IPS-18c (cell line): ENCODE results near the gene CMIP.

Source experiments
- H3K4me3 ChIP-seq: 2 replicates; pipeline ENCODE4 v1.7.0; 2013; ENCODE audit warnings: low read depth, mild to moderate bottlenecking, low read length, moderate library complexity; ENCODE audit not compliant: insufficient read depth
- H3K9me3 ChIP-seq: one replicate; pipeline ENCODE4 v1.6.1; 2013; ENCODE audit warnings: mild to moderate bottlenecking, low read length, moderate library complexity; ENCODE audit not compliant: control insufficient read depth, insufficient read depth

CMIP gene

DNA sequence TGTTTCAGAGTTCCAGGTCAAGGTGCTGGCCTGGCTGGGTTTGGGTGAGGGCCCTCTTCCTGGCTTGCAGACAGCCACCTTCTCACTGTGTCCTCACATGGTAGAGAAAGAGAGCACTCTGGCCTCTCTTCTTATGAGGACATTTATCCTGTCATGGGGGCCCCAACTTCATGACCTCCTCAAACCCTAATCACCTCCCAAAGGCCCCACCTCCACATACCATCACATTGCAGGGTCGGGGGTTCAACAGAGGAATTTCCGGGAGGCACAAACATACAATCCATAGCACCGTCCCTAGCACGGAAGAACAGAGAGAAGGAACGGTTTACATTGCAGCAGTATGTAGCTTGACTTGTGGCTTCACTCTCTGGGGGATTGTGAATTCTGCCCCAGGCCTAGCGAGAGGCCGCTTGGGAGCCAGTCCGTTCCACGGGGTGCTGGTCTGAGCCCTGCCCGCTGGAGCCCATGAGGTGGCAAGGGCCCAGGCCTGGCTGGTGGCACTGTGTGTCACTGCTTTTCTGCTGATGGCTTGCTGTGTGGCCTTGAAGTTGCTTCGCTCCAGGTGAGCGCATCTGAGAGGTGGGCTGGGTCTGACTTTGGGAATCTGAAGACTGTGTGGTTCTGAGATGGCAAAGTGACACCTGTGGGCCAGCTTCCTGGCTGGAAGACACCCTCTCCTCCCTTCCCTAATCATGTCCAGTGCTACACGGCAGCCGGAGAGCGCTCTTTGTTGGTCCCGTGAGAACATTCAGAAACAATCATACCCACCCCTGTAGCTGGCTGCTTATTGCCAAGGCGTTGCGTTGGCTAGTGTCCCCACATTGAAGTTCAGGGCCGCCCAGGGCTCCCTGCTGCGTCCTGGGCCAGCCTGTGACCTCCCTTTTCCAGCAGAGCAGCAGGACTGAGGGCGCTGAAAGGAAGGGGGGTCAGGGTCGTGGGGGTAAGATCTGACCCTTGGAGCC is 98.3 kb downstream of the CMIP start:
- Histone ChIP-seq H3K9me3 (no peaks in the 10 kb centered on the region), H3K4me3 (no peak overlapping the region)

DNA sequence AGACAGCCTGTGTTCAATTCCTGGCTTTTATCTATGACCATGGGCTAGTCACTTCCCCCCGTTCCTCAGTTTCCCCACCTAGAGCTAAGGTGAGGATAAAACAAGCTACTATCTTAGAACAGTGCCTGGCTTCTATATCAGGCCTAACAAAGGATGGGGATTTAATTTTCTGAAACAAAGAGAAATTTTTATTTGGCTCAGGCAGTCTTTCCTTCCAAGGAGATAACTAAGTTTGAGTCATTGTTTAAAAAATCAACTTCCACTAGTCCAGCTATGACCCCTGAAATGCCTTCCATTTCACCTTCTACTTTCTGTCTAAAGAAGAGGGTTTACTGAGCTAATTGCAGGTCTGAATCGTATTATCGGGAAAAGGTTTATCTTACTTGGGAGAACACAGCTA is 99.0 kb downstream of the CMIP start:
- H3K4me3 ChIP-seq = no peak overlapping the region
- H3K9me3 ChIP-seq = no peaks in the 10 kb centered on the region

DNA sequence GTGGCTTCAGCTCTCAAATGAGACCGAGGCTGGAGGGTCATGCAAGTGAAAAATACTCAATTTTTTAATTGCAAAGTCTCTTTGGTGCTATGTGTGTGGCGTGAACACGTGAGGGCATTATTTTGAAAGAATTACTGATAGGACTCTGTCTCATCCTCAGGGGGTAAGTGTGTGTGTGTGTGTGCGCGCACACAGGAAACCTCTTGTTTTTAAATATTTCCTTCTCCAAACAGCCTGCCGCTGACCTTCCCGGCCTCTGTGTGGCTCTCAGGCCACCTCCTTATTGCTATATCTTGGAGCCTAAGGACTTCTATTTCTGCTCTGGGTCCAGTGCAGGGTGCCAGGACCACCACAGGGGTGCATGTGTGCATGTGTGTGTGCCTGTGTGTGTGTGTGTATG is 99.7 kb downstream of the CMIP start:
- H3K9me3 ChIP-seq = no peaks in the 10 kb centered on the region
- no peak overlapping the region for H3K4me3 ChIP-seq

DNA sequence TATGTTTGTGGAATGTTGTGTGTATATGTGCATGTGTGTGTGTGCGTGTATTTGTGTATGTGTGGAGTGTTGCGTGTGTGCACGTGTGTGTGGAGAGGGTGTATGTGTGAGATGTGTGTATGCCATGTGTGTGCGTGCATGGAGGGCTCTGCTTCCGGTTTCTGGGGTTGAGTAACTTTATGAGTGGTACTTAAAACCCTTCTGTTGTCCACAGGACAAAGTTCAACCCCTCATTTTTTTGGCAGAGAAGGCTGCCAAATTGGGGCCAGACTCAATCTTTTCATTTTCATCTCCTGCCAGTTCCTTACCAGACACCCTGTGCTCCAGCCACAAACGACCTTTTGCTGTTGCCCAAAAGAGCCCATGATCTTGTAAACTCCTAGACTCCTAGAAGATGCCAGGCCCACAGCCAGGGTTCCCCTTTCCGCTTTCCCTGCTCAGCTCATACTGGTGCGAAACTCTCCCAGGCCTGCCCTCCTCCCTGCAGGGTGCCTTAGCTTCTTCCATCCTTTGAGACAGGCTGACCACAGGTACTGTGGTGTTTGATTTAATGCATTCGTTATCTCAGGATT is 100.2 kb downstream of the CMIP start:
- no peaks in the 10 kb centered on the region for H3K9me3 ChIP-seq
- no peak overlapping the region for H3K4me3 ChIP-seq

DNA sequence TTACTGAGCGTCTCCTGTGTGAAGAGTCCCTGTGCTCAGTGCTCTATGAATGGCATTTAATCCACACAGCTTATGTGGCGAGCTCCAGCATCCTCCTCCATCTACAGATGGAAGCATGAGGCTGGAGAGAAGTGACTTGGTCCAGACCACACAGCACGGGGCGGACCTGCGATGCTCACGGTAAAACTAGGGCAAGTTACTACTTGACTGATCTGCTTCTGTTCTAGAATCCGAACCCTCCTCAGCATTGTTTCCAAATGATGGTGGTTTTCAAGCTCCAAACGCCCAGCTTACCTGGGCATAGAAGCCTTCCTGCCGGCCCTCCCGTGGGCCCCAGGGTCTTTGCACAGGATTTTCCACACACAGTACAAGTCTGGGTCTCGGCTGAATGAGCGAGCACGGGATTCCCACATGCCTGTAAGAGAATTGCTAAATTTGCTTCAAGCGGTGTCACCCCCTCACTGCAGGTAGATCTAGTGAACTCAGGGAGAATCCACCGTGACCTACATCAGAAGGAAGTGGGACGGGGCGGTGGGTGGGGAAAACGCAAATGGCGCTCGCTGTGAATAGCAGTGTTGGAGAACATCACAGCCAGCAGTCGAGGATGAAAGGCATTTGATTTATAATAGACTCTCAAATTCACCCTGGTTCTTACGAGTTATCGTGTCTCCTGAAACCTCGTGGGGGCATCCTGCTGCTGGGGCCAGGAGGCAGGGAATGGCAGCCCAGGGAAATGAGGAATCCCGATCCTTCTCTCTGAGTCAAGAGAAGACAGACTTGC is 101.1 kb downstream of the CMIP start:
- Histone ChIP-seq H3K4me3 (no peak overlapping the region), H3K9me3 (no peaks in the 10 kb centered on the region)

DNA sequence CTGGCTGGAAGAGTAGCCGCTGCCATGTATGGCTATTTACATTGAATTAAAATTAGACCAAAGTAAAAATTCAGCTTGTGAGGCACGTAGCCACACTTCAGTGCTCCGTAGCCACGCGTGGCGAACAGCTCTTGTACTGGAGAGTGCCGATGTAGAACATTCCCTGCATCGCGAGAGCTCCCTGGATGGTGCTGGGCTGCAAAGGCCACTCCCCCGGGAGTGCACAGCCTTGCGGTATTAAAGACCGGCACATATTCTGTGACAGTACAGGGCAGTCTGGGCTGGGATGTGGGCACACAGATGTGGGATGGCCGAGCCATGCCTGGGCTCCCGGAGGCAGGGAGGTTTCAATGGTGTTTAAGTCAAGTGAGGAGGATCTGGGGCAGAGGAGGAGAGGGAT is 102.2 kb downstream of the CMIP start:
- Histone ChIP-seq H3K9me3 (no peaks in the 10 kb centered on the region), H3K4me3 (no peak overlapping the region)

DNA sequence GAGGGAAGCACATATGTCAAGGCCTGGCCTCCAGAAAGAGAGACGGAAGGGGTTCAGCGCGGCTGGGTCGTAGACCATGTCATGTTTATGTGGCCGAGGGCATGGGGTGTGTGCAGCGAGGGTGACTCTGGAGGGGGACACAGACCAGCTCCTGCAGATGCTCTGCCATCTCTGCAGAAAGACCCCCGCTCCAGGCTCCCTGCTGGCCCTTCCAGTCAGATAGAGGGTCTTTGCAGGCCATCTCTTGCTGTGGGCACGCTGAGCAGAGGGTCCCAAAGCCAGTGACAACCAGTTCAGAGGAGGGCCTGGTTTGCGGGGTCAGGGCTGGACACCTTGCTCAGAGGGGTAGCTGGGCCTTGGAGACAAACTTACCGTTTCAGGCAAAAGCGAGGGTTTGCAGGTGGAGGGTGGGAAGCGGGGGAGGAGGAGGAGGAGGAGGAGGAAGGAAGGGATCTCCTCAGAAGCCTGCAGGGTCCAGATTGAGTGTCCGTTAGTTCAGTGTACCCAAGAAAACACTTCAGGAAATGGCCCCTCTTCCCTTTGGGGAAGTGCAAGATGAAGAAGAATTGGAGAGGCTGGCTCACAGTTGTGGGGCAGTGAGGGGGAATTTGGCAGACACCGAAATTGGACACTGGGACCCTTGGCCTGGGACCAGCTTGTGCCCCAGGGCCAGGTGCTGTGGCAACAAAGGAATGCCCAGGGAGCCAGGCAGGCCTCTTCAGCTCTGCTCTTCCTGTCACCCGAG is 102.8 kb downstream of the CMIP start:
- H3K9me3 ChIP-seq = no peaks in the 10 kb centered on the region
- no peak overlapping the region for H3K4me3 ChIP-seq

DNA sequence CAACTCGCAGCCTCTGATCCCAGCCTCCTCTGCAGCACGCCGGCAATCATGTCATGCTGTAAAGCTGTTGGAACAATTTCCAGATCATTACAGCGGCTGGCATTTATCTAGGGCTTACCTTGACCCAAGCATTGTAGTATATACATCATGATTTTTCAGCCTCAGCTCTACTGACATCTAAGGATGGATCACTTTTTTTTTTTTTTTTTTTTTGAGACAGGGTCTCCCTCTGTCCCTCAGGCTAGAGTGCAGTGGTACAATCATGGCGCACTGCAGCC is 103.3 kb downstream of the CMIP start:
- H3K4me3 ChIP-seq = no peak overlapping the region

DNA sequence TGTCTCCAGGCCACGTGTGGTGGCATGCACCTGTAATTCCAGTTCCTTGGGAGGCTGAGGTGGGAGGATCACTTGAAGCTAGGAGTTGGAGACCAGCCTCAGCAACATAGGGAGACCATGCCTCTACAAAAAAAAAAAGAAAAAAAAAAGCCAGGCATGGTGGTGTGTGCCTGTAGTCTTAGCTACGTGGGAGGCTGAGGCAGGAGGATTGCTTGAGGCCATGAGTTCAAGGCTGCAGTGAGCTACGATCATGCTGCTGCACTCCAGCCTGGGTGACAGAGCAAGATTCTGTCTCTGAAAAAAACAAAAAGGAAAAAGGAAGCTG is 103.9 kb downstream of the CMIP start:
- no peak overlapping the region for H3K4me3 ChIP-seq
- no peaks in the 10 kb centered on the region for H3K9me3 ChIP-seq

More for the DNA sequence above, 103.3 kb downstream of the CMIP start:
- H3K9me3 ChIP-seq = no peaks in the 10 kb centered on the region

DNA sequence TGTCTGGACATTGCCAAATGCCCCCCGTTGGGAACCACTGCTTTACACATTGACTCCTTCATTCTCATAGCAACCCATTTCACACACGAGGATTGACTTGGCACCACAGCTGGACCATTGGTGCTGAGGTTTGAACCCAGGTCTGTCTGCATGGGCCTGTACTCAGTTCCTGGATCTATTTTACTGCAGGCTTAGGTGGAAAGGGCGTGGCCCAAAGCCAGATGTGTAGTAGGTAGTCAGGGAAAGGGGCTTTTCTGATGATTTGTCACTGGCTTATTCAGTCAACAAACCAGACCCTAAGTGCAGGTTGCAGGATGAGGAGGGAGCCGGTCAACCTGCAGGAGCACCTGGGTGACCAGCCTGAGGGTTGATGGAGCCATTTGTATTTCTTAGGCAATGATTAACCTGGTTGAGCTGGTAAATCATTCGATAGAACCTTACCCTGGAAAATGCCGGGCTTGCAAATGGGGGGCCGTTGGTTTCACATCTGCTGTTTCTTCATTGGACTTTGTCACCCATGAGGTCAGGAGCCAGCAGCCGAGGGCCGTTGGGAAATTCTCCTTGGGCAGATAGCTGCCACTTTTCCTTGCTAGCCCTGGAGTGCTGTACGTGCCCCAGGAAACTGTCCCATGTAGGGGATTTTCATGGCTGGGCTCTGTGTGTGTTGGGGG is 104.4 kb downstream of the CMIP start:
- no peak overlapping the region for H3K4me3 ChIP-seq
- no peaks in the 10 kb centered on the region for H3K9me3 ChIP-seq

DNA sequence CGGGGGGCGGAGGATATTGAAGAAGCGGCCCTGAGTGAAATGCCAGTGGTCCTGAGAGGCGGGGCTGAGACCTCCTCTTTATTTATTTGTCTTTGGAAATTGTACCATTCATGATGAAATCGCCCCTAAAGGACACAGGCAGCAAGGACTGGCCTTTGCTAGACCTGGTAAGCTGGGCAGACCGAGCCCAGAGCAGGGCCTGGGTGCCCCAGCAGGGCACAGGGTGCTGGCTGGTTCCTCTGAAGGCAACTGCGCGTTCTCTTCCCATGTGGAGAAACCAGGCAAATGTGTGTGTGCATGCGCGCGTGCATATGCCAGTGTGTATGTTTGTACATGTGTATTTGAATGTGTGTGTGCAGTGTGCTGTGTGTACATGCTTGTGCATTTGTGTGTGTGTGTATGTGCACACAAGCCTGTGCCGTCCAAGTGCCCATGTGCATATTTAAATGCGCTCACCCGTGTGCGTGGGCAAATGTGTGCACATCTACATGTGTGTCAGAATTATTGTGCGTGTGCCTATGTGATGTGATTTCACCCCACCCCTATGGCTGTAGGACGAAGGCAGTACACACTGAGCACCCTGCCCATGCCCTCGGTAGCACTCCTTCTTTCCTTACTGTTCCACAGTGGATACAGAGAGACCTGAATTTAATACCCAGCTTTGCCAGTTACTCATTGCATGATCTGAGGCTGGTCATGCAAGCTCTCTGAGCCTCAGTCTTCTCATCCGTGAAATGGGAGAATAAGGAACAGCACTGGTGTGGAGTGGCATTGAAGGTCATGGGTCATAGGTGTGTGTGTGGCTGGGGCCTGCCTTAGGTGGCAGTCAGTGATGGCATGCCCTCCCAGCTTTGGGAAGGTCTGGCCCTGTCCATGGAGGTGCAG is 105.2 kb downstream of the CMIP start:
- H3K4me3 ChIP-seq = no peak overlapping the region

DNA sequence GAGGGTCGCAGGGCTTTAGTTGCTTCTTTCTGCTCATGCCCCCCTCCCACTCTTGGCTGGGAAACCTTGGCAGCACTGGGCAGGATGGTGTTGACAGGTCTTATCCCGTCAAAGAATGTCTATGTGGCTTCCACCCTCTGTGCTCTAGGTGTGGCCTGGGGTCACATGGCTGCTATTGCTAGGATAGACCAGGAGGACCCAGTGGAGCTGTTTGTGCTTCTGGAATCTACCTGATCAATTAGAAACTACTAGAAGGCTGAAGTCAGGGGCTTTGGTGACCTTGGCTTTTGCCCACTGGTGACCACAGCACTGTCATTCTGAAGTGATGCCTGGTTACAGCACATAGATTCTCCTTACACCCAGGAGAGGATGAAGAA is 105.8 kb downstream of the CMIP start:
- Histone ChIP-seq H3K4me3 (no peak overlapping the region), H3K9me3 (no peaks in the 10 kb centered on the region)

More for the DNA sequence above, 105.2 kb downstream of the CMIP start:
- no peaks in the 10 kb centered on the region for H3K9me3 ChIP-seq

DNA sequence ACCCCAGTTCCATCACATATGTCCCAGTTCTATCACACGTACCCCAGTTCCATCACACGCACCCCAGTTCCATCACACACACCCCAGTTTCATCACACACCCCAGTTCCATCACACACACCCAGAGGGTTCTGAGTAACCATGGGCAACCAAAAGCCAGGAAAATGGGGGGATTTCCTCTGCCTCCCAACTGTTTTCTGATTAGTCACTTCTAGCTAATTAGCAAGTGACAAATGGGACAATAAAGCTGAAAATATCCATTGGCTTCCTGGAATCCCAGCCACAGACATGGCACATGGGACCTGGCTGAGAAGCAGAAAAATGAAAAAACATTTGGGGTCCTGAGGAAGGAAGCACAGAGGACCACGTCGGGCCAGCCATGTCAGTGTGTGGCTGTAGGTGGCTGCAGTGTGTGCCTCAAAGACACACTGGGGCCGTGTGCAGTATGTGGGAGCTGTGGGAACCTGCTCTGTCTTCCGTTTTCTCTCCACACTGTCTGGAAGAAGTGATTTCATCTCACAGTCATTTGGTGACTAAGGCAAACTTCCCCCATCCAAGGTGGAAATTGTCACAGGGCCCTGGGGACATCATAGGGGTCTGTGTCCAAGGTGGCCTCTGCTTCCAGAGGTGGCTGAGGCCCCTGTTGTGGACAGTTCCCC is 106.7 kb downstream of the CMIP start:
- H3K9me3 ChIP-seq = no peaks in the 10 kb centered on the region
- no peak overlapping the region for H3K4me3 ChIP-seq

DNA sequence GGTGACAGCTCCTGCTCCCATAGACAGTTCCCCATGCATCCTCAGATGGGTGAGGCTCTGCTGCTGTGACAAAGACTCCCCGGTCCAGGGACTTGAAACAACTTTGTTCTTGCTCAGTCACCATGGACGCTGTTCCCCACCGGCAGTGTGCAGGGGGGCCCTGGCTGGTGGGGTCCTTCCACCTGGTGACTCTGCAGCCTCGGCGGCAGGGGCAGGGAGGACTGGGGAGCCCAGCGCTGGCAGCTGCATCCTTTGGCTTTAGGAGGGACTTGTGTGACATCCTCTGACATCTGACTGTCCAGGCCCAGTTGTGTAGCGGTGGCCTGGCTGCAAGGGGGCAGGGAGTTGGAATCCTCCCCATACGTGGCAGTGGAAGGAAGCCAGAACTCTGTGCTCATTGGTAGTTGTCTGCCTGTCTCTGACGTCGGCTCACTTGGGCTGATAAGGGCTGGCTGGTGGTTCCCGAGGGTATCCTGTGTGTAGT is 107.3 kb downstream of the CMIP start:
- Histone ChIP-seq H3K9me3 (no peaks in the 10 kb centered on the region), H3K4me3 (no peak overlapping the region)

DNA sequence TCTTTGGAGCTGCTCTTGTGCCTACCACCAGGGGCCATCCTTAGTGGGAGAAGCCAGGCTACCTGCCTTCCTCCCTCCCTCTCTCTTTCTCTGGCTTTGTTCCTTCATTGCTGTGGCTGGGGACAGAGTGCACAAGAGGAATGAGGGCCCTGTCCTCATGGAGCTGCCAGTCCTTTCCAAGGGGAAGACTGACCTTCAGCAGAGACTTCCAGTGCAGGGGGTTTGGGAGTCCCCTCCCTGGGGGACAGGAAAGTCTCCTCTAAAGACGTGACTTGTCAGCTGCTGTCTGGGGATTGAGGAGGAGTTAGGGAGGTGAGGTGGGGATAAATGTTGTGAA is 108.1 kb downstream of the CMIP start:
- H3K4me3 ChIP-seq = no peak overlapping the region
- no peaks in the 10 kb centered on the region for H3K9me3 ChIP-seq
